HG03378 (cell line): Measurements from ENCODE around the gene CD79B.
"Not testable (repeated sequence)": the region's sequence is repeated elsewhere in the genome, so short reads cannot be mapped to it uniquely, and the experiment has no call there.

Experiments
- ATAC-seq: cut with Tn5 transposase; IDR thresholded peaks from one replicate; pipeline ENCODE4 v1.9.1; 2021; ENCODE audit warnings: mild to moderate bottlenecking, moderate library complexity; ENCODE audit not compliant: unreplicated experiment

CD79B gene

DNA sequence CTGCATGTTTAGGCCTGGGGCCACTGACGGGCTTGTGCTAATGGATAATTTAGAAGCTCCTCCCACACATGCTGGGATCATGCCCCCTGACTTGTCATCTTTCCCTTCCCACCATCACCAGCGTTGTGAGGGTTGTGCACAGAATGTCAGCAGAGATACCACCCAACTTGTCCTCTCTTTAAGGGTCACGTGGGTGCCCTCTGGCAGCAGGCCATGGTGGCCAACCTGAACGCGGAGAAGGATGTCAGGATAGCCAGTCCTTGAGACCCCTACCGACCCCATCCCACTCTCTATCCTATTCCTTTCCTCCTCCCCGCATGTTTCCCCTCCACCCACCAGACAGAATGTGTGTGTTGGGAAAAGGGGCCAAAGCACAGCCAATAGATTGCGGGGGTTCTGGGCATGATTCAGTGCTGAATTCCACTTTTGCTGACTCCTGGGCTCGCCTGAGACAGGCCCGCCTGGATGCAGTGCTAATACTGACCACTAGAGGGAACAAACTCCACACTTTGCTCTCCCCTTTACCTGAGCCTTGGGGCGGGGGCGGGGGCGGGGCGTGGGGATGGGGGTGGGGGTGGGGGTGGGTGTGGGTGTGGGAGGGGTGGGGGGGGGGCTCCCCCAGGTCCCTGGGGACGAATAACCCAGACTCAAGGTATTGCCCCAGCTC is 50.1 kb downstream of the CD79B start, which contains the start of gene GH2:
GH2 (minus strand) TSS at position 10 of the 667 bp plus-strand sequence. CDS start 143 bp downstream, outside the sequence.
- ATAC-seq: no peak

DNA sequence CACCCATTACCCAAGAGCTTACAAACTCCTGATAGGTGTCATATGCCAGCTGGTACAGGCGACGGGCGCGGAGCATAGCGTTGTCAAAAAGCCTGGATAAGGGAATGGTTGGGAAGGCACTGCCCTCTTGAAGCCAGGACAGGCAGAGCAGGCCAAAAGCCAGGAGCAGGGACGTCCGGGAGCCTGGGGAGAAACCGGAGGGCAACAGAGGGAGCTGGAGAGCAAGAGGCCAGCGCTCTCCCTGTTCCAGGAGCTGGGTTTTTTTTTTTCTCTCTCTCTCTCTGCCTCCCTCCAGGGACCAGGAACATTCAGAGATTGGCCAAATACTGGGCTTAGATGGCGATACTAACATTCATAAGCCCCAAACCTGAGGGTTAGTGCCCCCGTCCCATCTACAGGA is 50.8 kb downstream of the CD79B start:
- ATAC-seq: not testable (repeated sequence)

DNA sequence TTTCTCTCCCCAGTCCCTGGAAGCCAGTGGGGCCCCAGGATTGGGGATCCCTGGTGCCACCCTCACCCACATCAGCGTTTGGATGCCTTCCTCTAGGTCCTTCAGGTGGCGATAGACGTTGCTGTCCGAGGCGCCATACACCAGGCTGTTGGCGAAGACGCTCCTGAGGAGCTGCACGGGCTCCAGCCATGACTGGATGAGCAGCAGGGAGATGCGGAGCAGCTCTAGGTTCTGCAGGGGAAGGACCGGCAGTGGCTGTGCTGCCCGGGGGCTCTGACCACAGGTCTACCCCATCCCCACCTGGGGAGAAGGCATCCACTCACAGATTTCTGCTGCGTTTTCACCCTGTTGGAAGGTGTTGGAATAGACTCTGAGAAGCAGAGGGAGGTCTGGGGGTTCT is 51.4 kb downstream of the CD79B start:
- ATAC-seq: no peak
